B cell (primary cell): ENCODE measurements around the gene TUBA1B.

ENCODE experiments used
- CTCF ChIP-seq: fragments of 200-600 bp; IDR thresholded peaks from one replicate; pipeline ENCODE4 v1.8.0; 2022; ENCODE audit warnings: antibody characterized with exemption, mild to moderate bottlenecking
- EZH2 ChIP-seq: IDR thresholded peaks from 2 replicates; pipeline ENCODE4 v1.6.1; 2012; ENCODE audit warnings: borderline replicate concordance, low read depth, mild to moderate bottlenecking, moderate library complexity, low read length; ENCODE audit not compliant: insufficient read depth, poor library complexity, severe bottlenecking

GRCh38 chr12:49138999-49139398 lies 7.8 kb upstream of the TUBA1B start:
- TF ChIP-seq CTCF (no peak), EZH2 (no peak)
